HG02623 (cell line): Measurements from ENCODE around the gene TP53AIP1.

ENCODE experiments used
- ATAC-seq: cut with Tn5 transposase; IDR thresholded peaks from one replicate; pipeline ENCODE4 v1.9.1; 2021; ENCODE audit warnings: moderate library complexity; ENCODE audit not compliant: unreplicated experiment

Gene TP53AIP1

GRCh38 chr11:128906185-128907050, 36.3 kb downstream of the TP53AIP1 start:
- no peak for ATAC-seq

GRCh38 chr11:128905345-128906184, 37.1 kb downstream of the TP53AIP1 start:
- ATAC-seq, result no peak

GRCh38 chr11:128904656-128905344, 37.9 kb downstream of the TP53AIP1 start:
- no peak for ATAC-seq

GRCh38 chr11:128904303-128904655, 38.4 kb downstream of the TP53AIP1 start:
- no peak for ATAC-seq

GRCh38 chr11:128903248-128904061, 39.2 kb downstream of the TP53AIP1 start:
- no peak for ATAC-seq

- no peak for ATAC-seq
Observed at GRCh38 chr11:128902515-128903066, 40.1 kb downstream of the TP53AIP1 start.

- no peak for ATAC-seq
Observed at GRCh38 chr11:128901653-128902514, 40.8 kb downstream of the TP53AIP1 start.

GRCh38 chr11:128900468-128900867, 42.2 kb downstream of the TP53AIP1 start:
- no peak for ATAC-seq

GRCh38 chr11:128898580-128899344, 43.9 kb downstream of the TP53AIP1 start:
- no peak for ATAC-seq

GRCh38 chr11:128897826-128898225, 44.8 kb downstream of the TP53AIP1 start:
- no peak for ATAC-seq

- no peak for ATAC-seq
Observed at GRCh38 chr11:128896356-128896755, 46.3 kb downstream of the TP53AIP1 start.

- no peak for ATAC-seq
Observed at GRCh38 chr11:128895526-128895925, 47.1 kb downstream of the TP53AIP1 start.

GRCh38 chr11:128894685-128895084, 48.0 kb downstream of the TP53AIP1 start:
- no peak for ATAC-seq

GRCh38 chr11:128894286-128894681, 48.4 kb downstream of the TP53AIP1 start:
- ATAC-seq, result no peak

- ATAC-seq, result peak; percentile 67
Observed at GRCh38 chr11:128893578-128894285, 48.9 kb downstream of the TP53AIP1 start.

- no peak for ATAC-seq
Observed at GRCh38 chr11:128892866-128893565, 49.7 kb downstream of the TP53AIP1 start.

- no peak for ATAC-seq
Observed at GRCh38 chr11:128891913-128892398, 50.7 kb downstream of the TP53AIP1 start.
